ENCODE data around the gene OPN4.

DNA sequence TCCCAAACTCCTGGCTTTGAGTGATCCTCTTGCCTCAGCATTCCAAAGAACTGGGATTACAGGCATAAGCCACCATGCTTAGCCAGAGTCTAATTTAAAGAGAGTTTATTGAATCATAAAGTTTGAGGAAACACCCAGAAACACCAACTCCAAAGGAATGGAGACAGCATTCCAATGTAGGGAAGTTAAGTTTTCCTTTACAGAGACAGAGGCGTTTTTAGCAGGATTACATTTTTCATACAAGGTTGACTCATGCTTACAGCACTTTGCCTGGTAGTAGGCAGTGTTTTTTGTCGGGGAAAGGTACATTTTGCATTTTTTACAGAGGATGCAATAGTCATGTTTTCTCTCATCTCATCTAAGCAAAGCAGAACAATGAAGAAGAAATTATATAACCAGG, 18.9 kb upstream of the OPN4 start:
- TF ChIP-seq POLR2A (IDR thresholded peaks at IDR 0.05; ENCODE audit: low read depth, low read length): no peak
- TF ChIP-seq, protein P1, sequence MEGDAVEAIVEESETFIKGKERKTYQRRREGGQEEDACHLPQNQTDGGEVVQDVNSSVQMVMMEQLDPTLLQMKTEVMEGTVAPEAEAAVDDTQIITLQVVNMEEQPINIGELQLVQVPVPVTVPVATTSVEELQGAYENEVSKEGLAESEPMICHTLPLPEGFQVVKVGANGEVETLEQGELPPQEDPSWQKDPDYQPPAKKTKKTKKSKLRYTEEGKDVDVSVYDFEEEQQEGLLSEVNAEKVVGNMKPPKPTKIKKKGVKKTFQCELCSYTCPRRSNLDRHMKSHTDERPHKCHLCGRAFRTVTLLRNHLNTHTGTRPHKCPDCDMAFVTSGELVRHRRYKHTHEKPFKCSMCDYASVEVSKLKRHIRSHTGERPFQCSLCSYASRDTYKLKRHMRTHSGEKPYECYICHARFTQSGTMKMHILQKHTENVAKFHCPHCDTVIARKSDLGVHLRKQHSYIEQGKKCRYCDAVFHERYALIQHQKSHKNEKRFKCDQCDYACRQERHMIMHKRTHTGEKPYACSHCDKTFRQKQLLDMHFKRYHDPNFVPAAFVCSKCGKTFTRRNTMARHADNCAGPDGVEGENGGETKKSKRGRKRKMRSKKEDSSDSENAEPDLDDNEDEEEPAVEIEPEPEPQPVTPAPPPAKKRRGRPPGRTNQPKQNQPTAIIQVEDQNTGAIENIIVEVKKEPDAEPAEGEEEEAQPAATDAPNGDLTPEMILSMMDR (IDR thresholded peaks at IDR 0.05; ENCODE audit: extremely low read depth in 1 of 2, insufficient read depth in 1 of 2, low read depth in 1 of 2, low read length in 2 of 2): no peak
- TF ChIP-seq EZH2 (IDR thresholded peaks at IDR 0.05; ENCODE audit: borderline replicate concordance, low read depth, low read length, severe bottlenecking): no peak
- no peak for TF ChIP-seq GATA2 (IDR thresholded peaks at IDR 0.05; ENCODE audit: insufficient read depth, insufficient read length, low read depth, low read length)
- TF ChIP-seq, protein P2, sequence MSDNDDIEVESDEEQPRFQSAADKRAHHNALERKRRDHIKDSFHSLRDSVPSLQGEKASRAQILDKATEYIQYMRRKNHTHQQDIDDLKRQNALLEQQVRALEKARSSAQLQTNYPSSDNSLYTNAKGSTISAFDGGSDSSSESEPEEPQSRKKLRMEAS (IDR thresholded peaks at IDR 0.05; ENCODE audit: insufficient read depth, insufficient read length): no peak

All from endothelial cell of umbilical vein (primary cell).